HG03280 (cell line): ENCODE data around the gene ALX4.

Experiments used
- ATAC-seq: cut with Tn5 transposase; IDR thresholded peaks from one replicate; pipeline ENCODE4 v1.9.1; 2021; ENCODE audit warnings: mild to moderate bottlenecking, moderate library complexity; ENCODE audit not compliant: unreplicated experiment

The ALX4 gene

GRCh38 chr11:44217432-44217831 is 92.5 kb downstream of the ALX4 start:
- ATAC-seq = no peak

GRCh38 chr11:44213148-44213547 is 96.8 kb downstream of the ALX4 start:
- ATAC-seq = no peak

GRCh38 chr11:44212128-44212527 is 97.8 kb downstream of the ALX4 start:
- ATAC-seq = no peak
